Dermis blood vessel endothelial cell (primary cell): ENCODE results near the gene GXYLT2. TPM values are rescaled to one million over a fixed set of nuclear protein-coding genes. Genes with fewer than 3 reads are reported as not detected.
"Not testable (repeated sequence)": the region's sequence is repeated elsewhere in the genome, so short reads cannot be mapped to it uniquely, and the experiment has no call there.

Source experiments
- DNase-seq: peaks from one replicate; pipeline ENCODE4 v3.0.0; 2010
- total RNA-seq: library from RNA; depleted of rRNA; stranded (reverse); fragments of >200 nt; gene quantifications from 2 replicates; pipeline ENCODE4 v1.2.3, GENCODE V29; 2014

The GXYLT2 gene
- total RNA-seq, 1 donor from 2014 or later = under 0.01 TPM

DNA sequence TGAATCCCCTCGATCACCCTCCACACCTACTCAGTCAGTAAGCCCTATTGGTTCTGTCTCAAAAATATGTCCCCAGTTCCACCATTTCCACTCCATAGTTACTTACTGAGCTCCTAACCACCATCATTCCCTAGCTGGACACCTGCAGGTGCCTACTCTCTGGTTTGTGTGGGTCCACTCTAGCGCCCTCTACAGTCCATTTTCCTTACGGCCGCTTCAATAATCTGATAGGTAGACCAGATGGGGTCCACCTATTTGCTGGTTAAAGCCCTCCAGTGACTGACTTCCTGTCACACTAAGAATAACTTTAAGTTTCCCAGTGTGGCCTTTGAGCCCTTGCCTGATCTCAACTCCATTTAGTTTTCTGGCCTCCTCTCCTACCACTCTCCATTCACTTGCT is 5.0 kb downstream of the GXYLT2 start:
- DNase-seq = peak; percentile 15

DNA sequence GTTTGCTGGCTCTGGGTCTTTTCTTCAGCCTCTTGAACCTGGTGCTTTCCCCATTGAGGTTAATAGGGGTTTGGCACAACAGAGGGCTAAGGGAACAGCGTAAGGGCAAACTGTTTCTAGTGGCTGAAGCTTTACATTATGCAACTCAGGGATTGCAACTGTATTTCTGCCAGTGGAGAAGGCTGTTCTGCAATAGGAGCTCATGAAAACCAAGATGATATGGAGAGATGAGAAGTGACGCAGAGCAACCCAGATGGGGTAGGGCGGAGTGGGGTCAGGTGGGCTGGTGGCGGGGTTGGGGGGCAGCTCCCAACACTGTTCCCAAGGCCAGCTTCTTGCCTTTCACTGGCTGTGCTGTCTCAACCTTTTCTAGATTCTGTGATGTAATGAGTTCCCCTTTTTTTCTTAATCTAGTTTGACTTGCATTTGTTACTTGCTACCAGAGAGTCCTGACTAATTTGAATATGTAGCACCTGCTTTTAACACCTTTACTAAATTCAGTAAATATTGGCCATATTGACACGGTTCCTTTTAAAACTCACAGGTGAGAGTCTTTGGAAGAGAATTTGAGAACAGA is 7.2 kb downstream of the GXYLT2 start:
- DNase-seq = no peak

DNA sequence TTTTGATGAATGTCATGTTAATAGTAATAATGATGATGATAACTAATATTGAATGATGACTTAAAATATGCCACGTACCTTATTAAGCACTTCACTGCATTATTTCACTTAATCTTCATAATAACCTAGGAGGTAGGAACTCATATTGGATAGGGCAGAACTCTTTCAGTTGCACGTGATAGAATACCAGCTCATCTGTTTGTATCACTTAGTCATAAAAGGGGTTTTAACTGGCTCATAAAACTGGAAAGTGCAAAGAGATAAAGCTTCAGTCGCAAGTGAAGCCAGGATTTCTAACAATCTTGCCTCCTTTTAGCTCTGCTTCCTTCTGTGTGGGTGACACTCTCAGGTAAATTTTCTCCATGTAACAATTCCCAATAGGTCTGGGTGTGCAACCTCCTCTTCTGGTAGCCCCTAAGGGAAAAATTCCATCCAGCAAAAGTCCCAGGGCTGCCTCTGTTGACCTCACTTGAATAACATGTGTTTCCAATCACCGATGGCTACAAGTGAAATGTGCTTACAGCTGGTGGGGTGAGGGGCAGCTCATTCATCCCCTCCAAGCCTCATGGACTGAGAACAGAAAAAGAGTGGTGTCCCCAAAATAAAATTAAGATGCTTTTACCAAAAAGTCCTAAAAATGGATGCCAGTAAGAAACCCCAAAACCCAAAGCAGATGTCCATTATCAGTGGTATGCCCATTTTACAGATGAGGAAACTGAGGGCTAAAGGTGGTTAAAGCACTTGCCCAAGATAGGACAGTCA is 9.3 kb downstream of the GXYLT2 start:
- DNase-seq = no peak

DNA sequence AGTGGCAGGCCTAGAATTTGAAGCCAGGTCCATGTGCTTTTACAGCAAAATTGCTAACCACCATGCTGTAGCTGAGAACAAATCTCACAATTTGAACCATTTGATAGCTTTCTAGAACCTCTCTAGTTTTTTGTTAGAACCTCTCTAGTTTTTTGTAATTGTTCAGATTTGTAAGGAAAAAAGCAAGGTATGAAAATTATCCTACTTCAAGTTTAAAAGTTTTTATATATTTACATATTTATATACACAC is 9.8 kb downstream of the GXYLT2 start:
- no peak for DNase-seq

DNA sequence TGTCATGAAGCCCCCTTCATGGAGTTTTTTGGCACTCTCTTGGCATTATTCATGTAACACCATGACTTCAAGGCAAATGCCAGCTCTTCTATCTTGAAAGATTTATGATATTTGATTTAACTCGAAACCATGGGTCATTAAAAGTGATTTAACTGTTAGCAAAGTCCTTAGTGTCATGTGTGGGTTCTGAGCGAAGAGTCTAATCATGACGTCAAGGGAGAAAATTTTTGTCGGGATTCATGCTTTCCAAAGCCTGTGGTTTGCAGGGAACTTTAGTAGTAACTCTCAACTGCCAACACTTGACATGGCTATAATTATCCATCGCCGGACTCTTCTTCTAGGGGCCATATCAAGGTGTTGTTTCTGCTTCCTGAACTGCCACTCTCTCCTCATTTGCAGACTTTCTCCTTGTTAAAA is 11.5 kb downstream of the GXYLT2 start:
- DNase-seq = no peak

DNA sequence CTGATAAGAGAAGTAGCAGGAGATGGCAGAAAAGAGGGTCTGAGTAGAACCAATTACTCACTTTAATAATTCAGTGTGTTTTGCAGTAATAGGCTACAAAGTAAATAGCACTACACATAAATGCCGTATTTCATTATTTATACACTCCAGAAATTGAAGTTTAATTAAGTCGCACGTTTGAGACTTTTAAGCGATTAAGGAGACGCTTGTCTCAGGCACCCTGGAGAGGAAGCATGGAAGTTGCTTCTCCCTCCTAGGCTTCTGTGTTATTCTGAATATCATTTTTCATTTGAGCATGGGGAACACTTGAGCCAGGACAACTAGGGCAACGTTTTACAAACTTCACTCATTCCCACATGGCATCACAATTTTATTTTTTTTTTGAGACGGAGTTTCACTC is 12.2 kb downstream of the GXYLT2 start:
- DNase-seq = no peak

DNA sequence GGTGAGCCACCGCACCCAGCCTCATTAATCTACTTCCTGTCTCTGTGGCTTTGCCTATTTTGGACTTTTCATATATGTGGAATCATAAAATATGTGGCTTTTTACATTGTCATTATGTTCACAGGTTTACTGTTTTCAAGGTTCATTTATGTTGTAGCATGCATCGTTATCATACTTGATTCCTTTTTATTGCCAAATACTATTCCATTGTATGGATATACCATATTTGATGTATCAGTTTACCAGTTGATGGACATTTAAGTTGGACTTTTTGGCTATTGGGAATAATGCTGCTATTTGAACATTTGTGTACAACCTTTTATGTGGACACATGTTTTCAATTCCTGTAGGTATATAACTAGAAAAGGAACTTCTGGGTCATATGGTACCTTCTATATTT is 14.0 kb downstream of the GXYLT2 start:
- DNase-seq = no peak

DNA sequence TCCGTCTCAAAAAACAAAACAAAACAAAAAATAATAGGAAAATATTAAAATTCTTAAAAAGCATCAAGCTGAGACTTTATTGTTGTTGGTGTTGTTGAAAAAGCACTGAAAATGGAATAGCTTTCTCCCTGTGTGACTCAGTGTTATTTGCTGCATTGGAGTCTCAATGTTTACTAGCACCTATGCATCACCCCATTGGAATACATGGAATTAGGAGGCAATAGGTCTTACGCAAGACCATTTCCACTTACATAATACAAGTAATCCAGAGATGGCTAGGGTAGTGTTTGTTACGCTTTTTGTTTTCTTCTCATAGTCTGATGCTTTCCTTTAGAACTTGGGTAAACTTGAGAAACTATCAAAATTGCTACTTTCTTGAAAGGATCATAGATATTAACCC is 15.2 kb downstream of the GXYLT2 start:
- DNase-seq = no peak

DNA sequence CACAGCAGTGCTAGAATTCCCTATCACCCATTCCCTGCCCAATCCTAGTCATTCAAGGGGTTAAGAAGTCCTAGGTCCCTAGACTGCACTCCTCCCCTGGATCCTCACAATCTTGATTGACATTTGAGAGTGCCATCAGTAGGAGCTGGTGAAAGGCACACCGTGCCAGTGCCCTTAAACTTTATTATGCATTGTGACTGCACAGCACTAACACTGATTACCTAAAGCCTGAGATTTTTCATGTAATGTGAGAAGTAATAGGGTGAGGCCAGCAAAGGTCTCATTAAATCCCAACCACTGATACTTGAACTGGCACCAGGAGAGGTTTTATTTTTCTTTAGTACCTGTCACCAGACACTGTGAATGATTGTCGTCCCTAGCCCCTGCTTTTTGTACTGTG is 16.3 kb downstream of the GXYLT2 start:
- DNase-seq = no peak

DNA sequence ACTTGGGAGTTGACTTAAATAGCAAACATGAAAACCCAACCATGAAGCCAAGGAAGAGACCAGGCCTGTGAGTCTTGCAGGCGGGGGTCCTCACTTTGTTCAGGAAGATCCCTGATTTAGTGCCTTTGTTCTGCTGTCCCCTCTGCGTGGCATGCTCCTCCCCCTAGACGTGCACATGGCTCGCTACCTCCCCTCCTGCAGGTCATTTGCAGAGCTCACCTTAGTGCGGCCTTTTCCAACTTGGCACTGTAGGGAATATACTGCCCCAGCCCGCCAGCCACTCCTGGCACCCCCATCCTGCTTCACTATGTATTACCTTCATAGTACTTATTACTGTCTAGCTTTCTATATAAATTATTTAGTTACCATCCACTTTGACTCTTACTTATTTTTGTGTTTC is 18.3 kb downstream of the GXYLT2 start:
- no peak for DNase-seq

DNA sequence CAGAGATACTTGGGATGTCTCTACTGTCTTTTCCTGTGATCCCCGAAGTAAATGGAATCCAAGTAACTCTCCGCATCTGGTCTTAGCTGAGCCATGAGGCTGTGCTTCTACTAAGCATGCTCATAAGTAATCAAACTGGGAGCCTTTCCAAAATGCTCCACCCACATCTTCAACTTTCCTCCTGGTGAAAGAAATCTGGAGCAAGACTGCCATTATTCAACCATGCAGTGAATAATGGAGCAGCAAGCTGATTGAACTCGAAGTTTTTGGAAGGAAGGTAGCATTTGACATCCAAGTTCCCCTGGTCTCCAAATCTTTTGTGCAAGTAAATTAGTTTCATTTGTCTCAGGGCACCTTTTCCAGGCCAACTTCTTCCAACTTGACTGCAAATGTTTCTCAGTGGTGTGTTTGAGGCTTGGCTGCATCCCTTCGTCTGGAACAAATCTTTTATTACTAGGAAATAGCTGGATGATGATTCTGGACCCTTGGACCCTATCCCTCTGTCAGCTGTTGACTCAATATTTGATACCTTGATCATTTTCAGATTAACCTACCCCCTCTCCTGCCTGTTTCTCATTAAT is 19.4 kb downstream of the GXYLT2 start:
- DNase-seq = no peak

DNA sequence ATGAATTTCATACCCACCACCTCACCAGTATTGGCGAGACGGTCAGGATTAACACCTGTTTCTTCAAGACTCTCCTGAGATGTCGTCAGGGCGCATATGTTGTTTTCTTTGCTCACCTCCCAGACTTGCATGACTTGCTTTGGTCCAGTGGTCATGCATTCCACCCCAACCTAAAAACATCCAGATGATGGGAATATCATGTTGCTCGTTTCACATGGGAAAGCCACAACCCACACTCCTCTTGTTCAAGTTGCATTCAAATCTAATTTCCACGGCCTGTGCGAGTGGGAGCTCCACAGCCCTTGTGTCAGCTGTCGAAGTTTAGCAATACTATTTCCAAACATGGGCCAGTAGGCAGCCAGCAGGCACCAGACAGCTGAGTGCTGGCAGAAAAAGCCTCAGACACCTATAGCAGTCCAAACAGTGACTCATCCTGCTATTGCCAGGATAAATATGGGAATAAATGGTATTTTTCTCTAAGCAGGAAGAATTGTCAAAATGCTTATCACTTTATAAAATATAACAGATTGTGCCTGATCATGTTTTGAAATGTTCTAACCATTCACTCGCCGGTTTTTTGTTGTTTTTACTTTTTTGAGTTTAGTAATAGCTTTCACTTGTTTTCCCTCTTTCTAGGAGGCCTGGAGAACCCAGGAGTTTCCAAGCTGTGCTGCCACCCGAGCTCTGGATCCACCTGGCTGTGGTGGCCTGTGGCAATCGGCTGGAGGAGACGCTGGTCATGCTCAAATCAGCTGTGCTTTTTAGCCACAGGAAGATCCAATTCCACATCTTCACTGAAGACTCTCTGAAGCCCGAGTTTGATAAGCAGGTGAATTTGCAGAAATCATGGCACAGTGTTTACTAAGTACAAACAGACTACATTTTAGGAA is 20.1 kb downstream of the GXYLT2 start:
- peak; percentile 8 for DNase-seq

DNA sequence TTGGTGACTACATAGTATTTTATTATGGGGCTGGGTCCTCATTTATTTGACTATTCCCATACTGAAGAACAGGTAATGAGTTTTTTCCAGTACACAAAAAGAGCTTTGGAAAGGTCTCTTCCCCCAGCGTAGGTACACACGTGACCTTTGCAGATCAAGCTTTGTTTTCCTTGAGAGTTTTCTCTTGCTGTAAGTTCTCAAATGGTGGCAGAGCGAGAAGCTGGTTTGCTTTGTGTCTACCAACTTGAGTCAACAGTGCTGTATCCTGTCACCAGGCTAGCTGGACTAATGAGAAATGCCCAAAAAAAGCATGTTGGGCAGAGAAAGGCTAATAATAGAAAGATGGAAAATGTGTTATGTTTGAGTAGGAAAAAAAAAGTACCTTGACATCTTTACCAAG is 21.7 kb downstream of the GXYLT2 start:
- no peak for DNase-seq

DNA sequence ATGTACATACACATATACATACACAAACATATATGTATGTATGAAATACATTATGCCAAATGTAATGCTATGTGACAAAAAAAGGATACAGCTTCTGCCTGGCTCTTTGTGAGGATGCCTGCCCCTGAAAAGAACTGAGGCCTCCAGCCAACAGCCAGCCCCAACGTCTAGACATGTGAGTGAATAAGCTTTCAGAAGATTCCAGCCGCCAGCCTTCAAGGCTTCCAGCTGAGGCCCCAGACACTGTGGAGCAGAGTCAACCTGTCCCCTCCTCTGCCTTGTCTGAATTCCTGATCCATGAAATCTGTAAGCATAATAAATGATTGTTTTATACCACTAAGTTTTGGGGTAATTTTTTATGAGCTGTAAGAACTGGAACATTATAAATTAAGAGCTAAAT is 24.7 kb downstream of the GXYLT2 start:
- no peak for DNase-seq

DNA sequence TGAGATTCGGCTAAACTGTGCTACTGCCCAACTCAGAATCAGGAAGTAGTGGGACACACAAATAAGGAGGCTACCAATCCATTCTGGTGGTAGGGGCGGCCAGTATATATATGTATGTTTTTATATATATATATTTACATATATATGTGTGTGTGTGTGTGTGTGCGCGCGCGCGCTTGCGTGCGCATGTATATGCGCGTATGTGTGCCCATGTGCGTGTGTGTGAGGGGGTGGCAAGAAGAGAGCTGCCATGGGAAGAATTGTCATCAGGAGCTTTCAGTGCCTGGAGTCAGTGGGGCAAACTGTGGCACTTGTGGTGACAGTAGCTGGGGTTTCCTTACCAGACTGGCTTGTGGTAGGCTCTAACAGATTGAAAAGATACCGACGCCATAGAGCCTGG is 26.5 kb downstream of the GXYLT2 start:
- no peak for DNase-seq

DNA sequence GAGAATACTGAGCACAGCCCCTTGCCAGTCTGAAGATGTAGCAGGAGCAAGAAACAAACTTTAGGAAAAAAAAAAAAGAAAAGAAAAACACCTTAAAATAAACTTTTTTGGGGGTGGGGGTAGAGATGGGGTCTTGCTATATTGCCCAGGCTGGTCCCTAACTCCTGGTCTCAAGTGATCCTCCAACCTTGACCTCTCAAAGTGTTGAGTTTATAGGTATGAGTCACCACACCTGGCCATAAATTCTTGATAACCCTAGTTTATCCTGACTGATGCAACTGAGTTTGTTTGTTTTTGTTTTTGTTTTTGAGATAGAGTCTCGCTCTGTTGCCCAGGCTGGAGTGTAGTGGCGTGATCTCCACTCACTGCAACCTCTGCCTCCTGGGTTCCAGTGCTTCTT is 28.4 kb downstream of the GXYLT2 start:
- no peak for DNase-seq

DNA sequence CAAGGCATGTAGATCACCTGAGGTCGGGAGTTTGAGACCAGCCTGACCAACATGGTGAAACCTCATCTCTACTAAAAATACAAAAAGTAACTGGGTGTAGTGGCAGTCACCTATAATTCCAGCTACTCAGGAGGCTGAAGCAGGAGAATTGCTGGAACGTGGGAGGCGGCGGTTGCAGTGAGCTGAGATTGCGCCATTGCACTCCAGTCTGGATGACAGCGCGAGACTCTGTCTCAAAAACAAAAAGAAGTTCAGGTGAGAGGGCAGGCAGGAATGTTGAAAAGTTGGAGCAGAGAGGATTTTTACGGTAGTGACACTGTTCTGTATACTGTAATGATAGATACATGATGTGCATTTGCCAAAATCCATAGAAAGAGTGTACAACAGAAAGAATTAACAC is 31.7 kb downstream of the GXYLT2 start:
- DNase-seq = no peak

DNA sequence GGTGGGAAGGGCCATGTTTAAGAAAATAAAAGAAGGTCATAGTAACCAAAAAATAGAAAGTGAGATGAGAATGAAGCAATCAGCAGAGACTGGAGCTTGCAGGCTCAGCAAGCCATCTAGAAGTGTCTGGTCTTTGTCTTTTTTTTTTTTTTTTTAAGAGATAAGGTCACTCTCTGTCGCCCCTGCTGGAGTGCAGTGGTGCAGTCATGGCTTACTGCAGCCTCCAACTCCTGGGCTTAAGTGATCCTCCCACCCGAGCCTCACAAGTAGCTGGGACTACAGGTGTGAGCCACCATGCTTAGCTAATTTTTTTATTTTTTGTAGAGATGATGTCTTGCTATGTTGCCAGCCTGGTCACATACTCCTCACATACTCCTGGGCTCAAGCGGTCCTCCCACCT is 36.2 kb downstream of the GXYLT2 start:
- no peak for DNase-seq

DNA sequence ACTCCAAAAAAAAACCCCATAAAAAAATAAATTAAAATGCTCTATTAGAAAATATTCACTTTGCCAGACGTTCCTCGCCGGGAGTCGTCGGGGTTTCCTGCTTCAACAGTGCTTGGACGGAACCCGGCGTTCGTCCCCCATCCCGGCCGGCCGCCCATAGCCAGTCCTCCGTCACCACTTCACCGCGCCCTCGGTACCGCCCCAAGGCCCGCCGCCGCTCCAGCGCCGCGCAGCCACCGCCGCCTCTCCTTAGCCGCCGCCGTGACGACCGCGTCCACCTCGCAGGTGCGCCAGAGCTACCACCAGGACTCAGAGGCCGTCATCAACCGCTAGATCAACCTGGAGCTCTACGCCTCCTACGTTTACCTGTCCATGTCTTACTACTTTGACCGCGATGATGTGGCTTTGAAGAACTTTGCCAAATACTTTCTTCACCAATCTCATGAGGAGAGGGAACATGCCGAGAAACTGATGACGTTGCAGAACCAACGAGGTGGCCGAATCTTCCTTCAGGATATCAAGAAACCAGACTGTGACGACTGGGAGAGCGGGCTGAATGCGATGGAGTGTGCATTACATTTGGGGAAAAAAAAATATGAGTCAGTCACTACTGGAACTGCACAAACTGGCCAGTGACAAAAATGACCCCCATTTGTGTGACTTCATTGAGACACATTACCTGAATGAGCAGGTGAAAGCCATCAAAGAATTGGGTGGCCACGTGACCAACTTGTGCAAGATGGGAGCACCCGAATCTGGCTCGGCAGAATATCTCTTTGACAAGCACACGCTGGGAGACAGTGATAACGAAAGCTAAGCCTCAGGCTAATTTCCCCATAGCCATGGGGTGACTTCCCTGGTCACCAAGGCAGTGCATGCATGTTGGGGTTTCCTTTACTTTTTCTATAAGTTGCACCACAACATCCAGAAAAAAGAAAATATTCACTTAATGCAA is 41.2 kb downstream of the GXYLT2 start:
- not testable (repeated sequence) for DNase-seq

DNA sequence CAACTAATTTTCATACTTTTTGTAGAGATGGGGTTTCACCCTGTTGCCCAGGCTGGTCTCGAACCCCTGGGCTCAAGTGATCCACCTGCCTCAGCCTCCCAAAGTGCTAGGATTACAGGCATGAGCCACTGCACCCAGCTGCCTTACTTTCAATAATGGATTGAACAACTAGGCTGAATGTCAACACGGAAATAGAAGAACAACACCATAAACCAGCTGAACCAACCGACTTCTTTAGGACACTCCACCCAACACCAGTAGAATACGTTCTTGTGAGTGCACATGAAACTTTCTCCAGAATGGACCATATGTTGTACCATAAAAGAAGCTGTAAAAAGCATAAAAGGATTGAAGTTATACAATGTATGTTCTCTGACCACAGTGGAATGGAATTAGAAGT is 42.9 kb downstream of the GXYLT2 start:
- DNase-seq = no peak

DNA sequence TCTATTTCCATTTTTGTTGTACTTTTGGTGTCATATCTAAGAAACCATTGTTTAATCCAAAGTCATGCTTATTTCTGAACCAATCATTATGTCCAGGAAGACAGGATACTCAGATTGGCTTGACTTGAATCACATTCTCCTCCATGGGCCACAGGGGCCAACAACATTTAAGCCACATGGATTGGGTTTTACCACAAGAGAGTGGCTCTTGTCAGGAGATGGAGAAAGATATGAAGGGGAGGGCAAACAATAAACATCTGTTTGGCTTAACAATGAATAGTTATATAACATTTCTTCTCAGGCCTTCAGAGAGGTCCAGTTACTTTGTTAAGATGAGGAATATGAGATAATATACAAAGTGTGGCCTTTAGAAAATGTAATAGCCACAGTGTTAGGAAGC is 44.6 kb downstream of the GXYLT2 start:
- no peak for DNase-seq

DNA sequence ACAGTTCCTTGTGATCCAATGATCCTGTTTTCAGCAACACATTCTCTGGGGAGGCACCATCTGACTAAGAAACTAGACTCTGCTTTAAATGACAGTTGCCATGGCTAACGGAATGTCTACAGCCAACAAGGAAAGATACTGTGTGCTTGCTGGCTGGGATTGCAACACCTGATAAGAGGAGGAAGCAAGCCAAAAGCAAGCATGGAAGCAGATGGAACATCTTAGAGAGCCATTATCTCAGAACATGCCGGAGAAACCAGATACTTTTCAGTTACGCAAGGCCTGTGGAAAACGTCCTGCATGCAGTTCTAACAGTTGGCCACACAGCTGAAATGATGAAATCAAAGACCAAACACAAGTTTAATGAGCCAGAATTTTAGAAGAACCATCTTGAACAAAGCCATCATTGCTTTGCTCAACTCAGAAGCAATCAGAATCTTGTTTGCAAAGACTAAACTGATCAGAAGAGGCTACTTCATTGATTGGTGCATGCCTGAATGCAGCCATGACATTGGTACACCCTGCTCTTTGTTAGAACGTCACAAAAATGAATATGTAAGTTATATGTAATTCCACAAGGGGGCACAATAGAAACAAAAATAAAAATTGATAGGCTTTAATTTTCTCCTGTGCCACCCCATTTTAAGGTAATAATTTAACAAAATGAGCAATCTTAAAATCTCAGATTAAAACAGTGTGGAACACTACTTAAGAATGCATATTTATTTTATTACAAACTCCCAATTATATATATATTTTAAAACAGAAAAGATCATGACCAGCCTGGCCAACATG is 50.8 kb downstream of the GXYLT2 start:
- DNase-seq = peak; percentile 62
